GM18868 (cell line): ENCODE measurements around the gene ATXN7L1.
A peak's percentile ranks its signal among the peaks of the same experiment; 100 is the strongest.

Experiments used
- ATAC-seq: cut with Tn5 transposase; IDR thresholded peaks from one replicate; pipeline ENCODE4 v1.9.1; 2021; ENCODE audit warnings: mild to moderate bottlenecking, moderate library complexity; ENCODE audit not compliant: unreplicated experiment

The ATXN7L1 gene

GRCh38 chr7:105594034-105594433 lies 282.4 kb downstream of the ATXN7L1 start:
- ATAC-seq, result no peak

- no peak for ATAC-seq
These were observed 284.9 kb downstream of the ATXN7L1 start for GRCh38 chr7:105591522-105591921.

GRCh38 chr7:105590793-105591192 lies 285.6 kb downstream of the ATXN7L1 start:
- ATAC-seq, result no peak

GRCh38 chr7:105589356-105590077 lies 286.9 kb downstream of the ATXN7L1 start:
- ATAC-seq, result peak; percentile 94

- ATAC-seq, result no peak
These were observed 288.3 kb downstream of the ATXN7L1 start for GRCh38 chr7:105587909-105588635.

- ATAC-seq, result no peak
These were observed 290.4 kb downstream of the ATXN7L1 start for GRCh38 chr7:105585850-105586500.

GRCh38 chr7:105584165-105584564 lies 292.2 kb downstream of the ATXN7L1 start:
- no peak for ATAC-seq

- no peak for ATAC-seq
These were observed 293.3 kb downstream of the ATXN7L1 start for GRCh38 chr7:105583061-105583460.

GRCh38 chr7:105581066-105581811 lies 295.2 kb downstream of the ATXN7L1 start, which contains the start of gene EFCAB10:
Gene EFCAB10 (minus strand): TSS chr7:105581493. CDS start chr7:105581463, 30 bp downstream.
- ATAC-seq, result peak; percentile 39

GRCh38 chr7:105580022-105580740 lies 296.2 kb downstream of the ATXN7L1 start:
- ATAC-seq, result no peak

GRCh38 chr7:105578496-105578895 lies 297.9 kb downstream of the ATXN7L1 start:
- ATAC-seq, result no peak

GRCh38 chr7:105577251-105577650 lies 299.1 kb downstream of the ATXN7L1 start:
- ATAC-seq, result no peak

GRCh38 chr7:105571891-105572290 lies 304.5 kb downstream of the ATXN7L1 start:
- no peak for ATAC-seq

- ATAC-seq, result no peak
These were observed 308.6 kb downstream of the ATXN7L1 start for GRCh38 chr7:105567821-105568220.

GRCh38 chr7:105567024-105567423 lies 309.4 kb downstream of the ATXN7L1 start:
- ATAC-seq, result no peak

GRCh38 chr7:105565190-105565589 lies 311.2 kb downstream of the ATXN7L1 start:
- no peak for ATAC-seq

- no peak for ATAC-seq
These were observed 316.5 kb downstream of the ATXN7L1 start for GRCh38 chr7:105559926-105560325.
